Spinal cord (tissue), 10 donors: ENCODE data around the gene POGLUT2. TPM values are rescaled to one million over a fixed set of nuclear protein-coding genes. Genes with fewer than 3 reads are reported as not detected.

Experiments
- DNase-seq, 6 donors: peaks; one replicate each; pipeline versions ENCODE4 v3.0.0 to v3.0.0-alpha.2; 2013 to 2015; ENCODE audit warnings: low spot score in 6 of 6, low read depth in 4 of 6
- H3K27ac ChIP-seq: one replicate; pipeline ENCODE4 v1.5.1; 2013; ENCODE audit warnings: low read depth, low read length, control low read depth
- H3K27me3 ChIP-seq: one replicate; pipeline ENCODE4 v1.6.1; 2013; ENCODE audit warnings: low read length; ENCODE audit not compliant: control insufficient read depth, insufficient read depth
- H3K36me3 ChIP-seq: one replicate; pipeline ENCODE4 v1.6.1; 2013; ENCODE audit warnings: low read length; ENCODE audit not compliant: control insufficient read depth, insufficient read depth
- H3K4me1 ChIP-seq: one replicate; pipeline ENCODE4 v1.6.1; 2013; ENCODE audit warnings: low read length; ENCODE audit not compliant: control insufficient read depth, insufficient read depth
- H3K4me3 ChIP-seq: one replicate; pipeline ENCODE4 v1.5.1; 2013; ENCODE audit warnings: low read depth, low read length, control low read depth
- H3K9me3 ChIP-seq: one replicate; pipeline ENCODE4 v1.6.1; 2013; ENCODE audit warnings: low read length; ENCODE audit not compliant: control insufficient read depth, insufficient read depth
- WGBS: methylation state at CpG from one replicate; pipeline ENCODE4 v1.1.5; 2013; ENCODE audit warnings: missing lambda C conversion rate; ENCODE audit not compliant: insufficient coverage; 5-methylcytosine and 5-hydroxymethylcytosine counted together
- long read RNA-seq, 4 donors: transcript quantifications; one replicate each; lab custom pipeline, GENCODE V29; 2026
- polyA plus RNA-seq, 2 donors: library from polyadenylated mRNA; unstranded; fragments of 120-200 nt; gene quantifications; one replicate each; pipeline ENCODE4 v1.2.1, GENCODE V29; 2013; ENCODE audit not compliant: insufficient read length in 2 of 2
- total RNA-seq, 2 donors: library from RNA; depleted of rRNA in 1 of 2; stranded (reverse); fragments of 120-200 nt in 1 of 2; fragments of >200 nt in 1 of 2; gene quantifications; one replicate each; pipeline versions ENCODE4 v1.2.3 to v1.2.4, GENCODE V29; 2013 to 2014
- donor health status: healthy.

The POGLUT2 gene
- 10 to 100 TPM; 17.6 to 26.6 TPM for total RNA-seq
- polyA plus RNA-seq = 10 to 100 TPM; 13.5 to 17.3 TPM
- long read RNA-seq, donor 1, partial matches to known transcripts = 0 of 1 reads
- long read RNA-seq, donor 1, other reads (novel, unspliced or antisense) = 0 of 1 reads
- long read RNA-seq, donor 2 = 0 reads
- long read RNA-seq, donor 3, partial matches to known transcripts = 0 of 1 reads
- long read RNA-seq, donor 3, other reads (novel, unspliced or antisense) = 0 of 1 reads
- long read RNA-seq, donor 4, transcript KDELC1-201 (10 exons, 2,060 nt) = major isoform, 6 of 6 reads
- long read RNA-seq, donor 4, partial matches to known transcripts = 0 of 6 reads
- long read RNA-seq, donor 4, other reads (novel, unspliced or antisense) = 0 of 6 reads

DNA sequence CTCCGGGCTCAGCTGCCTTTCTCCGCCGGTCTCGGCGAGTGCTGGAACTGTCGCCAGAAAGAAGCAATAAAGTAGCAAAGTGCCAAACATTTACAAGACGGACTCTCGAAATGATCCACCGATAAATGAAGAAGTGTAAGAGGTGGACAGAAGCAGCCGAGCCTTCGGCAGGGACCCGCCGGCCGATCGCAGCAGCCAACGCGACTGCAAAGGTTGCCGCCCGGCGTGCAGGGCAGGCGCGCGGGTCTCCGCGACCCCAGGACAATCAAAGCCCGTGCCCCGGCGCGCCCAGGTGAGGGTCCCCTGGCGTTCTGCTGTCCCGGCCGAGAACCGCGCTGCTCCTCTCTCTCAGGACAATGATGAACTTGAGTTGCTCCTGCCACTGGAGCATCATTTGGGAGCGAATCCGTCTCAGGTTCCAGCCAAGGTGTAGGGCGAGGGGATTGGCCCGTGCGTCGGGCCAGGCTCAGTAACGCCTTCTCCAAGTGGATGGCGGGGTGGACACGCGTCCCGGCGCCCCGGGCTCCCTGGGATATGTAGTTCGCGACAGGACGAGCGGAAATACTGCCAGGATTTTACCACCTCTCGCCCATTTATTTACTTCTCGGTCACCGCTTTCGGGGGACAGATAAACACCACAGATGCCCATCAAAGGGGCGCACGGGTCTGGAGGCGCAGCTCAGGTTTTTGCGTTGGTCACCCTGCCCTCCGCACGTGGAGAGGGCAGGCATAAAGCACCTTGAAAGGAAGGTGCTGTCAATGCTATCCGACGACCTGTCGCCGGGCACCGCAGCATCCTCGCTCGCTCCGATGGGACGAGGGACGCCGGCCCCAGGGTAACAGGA, at the start of gene POGLUT2, which contains the start of gene BIVM:
TSS of gene POGLUT2 (minus strand) at position 396 of the 845 bp plus-strand sequence. CDS start at position 90, 306 bp downstream.
TSS of gene BIVM (plus strand) at position 539 of the 845 bp plus-strand sequence. CDS start 8,149 bp downstream, outside the sequence.
- Histone ChIP-seq H3K36me3 (peaks cover 6% of the 10 kb centered on the region), H3K27me3 (no peaks in the 10 kb centered on the region), H3K4me3 (peak within 1 kb of the TSS; percentile 91), H3K27ac (peak within 1 kb of the TSS; percentile 73), H3K9me3 (no peaks in the 10 kb centered on the region), H3K4me1 (peaks cover 9% of the 10 kb centered on the region)
- DNase-seq = peak; percentile 79 to 98 (median 86)
- under 1% methylated on average over 72 of the region's 72 CpGs for WGBS

- Histone ChIP-seq H3K4me3 (peak overlapping the region; percentile 100), H3K4me1 (peaks cover 8% of the 10 kb centered on the region), H3K27me3 (no peaks in the 10 kb centered on the region), H3K36me3 (peaks cover 6% of the 10 kb centered on the region), H3K27ac (peak overlapping the region; percentile 17), H3K9me3 (no peaks in the 10 kb centered on the region)
- DNase-seq = peak in 5 of 6 donors; percentile 7 to 82 (median 20)
- WGBS = 33% methylated on average over 2 of the region's 12 CpGs
These were observed 48.8 kb upstream of the POGLUT2 start for GRCh38 chr13:102847272-102848234.

DNA sequence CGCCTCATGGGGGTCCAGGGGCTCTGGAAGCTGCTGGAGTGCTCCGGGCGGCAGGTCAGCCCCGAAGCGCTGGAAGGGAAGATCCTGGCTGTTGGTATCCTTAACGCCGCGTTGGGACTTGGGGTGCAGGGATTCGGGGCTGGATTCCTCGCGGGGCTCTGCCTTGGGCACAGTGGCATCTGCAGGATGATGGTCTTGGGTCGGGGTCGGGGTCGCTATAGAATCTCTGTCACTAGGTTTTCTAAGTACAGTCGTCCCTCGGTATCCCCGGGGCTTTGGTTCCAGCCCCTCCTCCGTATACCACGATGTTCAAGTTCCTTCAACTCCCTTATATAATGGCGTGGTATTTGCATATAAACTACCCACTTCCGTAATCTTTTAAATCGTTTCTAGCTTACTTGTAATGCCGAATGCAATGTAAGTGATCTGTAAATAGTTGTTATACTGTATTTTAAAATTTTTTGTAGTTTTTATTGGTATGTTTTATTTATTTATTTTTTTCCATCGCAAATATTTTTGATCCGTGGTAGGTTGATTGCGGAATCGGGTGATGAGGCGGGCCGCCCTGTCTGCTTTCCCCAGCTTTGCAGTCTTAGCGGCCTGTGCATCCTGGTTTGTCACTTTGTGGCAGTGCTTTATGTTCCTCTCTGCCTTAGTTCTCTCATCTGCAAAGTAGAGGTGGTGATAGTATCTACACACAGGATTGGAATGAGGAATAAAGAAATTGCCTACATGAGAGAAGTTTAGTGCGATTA, 47.7 kb upstream of the POGLUT2 start:
- peak in 5 of 6 donors; percentile 4 to 65 (median 22) for DNase-seq
- H3K4me1 ChIP-seq = peaks cover 8% of the 10 kb centered on the region
- H3K27me3 ChIP-seq = no peaks in the 10 kb centered on the region
- WGBS = 0% methylated on average over 19 of the region's 31 CpGs
- H3K27ac ChIP-seq = peak overlapping the region; percentile 99
- no peaks in the 10 kb centered on the region for H3K9me3 ChIP-seq
- H3K4me3 ChIP-seq = peak overlapping the region; percentile 100
- peaks cover 9% of the 10 kb centered on the region for H3K36me3 ChIP-seq

DNA sequence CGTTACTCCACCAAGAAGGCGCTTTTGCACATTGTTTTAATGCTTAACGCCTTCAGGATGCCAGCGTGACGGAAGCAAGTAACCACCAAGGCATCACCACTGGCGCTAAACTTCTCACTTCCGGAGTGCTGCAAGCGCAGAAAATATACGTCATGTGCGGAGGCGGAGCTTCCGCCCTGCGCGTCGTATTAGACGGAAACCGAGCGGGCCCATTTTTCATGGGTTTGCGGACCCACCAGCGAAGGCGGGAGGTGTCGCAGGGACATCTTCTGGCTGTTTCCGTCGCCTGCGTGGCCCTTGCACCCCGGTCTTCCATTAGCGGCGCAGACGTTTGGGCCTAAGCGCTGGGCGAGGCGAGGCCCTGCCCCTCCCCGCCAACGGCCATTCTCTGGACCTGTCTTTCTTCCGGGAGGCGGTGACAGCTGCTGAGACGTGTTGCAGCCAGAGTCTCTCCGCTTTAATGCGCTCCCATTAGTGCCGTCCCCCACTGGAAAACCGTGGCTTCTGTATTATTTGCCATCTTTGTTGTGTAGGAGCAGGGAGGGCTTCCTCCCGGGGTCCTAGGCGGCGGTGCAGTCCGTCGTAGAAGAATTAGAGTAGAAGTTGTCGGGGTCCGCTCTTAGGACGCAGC, 47.0 kb upstream of the POGLUT2 start, which contains the start of gene ERCC5:
TSS of gene ERCC5 (plus strand) at position 403 of the 631 bp plus-strand sequence. CDS start 235 bp downstream, outside the sequence.
- Histone ChIP-seq H3K9me3 (no peaks in the 10 kb centered on the region), H3K4me1 (peaks cover 8% of the 10 kb centered on the region), H3K4me3 (peak within 1 kb of the TSS; percentile 100), H3K27me3 (no peaks in the 10 kb centered on the region), H3K36me3 (peaks cover 9% of the 10 kb centered on the region), H3K27ac (peak within 1 kb of the TSS; percentile 99)
- WGBS = 0% methylated on average over 49 of the region's 49 CpGs
- peak; percentile 95 to 99 (median 98) for DNase-seq

DNA sequence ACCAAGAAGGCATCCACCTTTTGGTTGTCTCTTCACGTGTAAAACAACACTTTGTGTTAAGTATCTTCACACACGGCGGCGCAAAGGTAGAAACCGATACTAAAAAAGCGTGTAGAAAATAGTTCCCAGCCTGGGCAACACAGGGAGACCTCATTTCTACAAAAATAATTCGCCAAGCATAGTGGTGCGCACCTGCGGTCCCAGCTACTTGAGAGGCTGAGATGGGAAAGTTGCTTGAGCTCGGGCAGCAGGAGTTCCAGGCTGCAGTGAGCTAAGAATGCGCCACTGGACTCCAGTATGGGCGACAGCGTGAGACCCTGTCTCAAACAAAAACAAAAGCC, 46.5 kb upstream of the POGLUT2 start:
- Histone ChIP-seq H3K27me3 (no peaks in the 10 kb centered on the region), H3K27ac (peak overlapping the region; percentile 99), H3K4me1 (peaks cover 8% of the 10 kb centered on the region), H3K9me3 (no peaks in the 10 kb centered on the region), H3K4me3 (peak overlapping the region; percentile 100), H3K36me3 (peaks cover 12% of the 10 kb centered on the region)
- WGBS = 0% methylated on average over 13 of the region's 13 CpGs
- no peak for DNase-seq

GRCh38 chr13:102839462-102839861, 40.7 kb upstream of the POGLUT2 start:
- no peak overlapping the region for H3K4me3 ChIP-seq
- 85% methylated on average over 3 of the region's 5 CpGs for WGBS
- no peaks in the 10 kb centered on the region for H3K4me1 ChIP-seq
- H3K9me3 ChIP-seq = no peaks in the 10 kb centered on the region
- no peak overlapping the region for H3K27ac ChIP-seq
- H3K27me3 ChIP-seq = no peaks in the 10 kb centered on the region
- no peak for DNase-seq
- peaks cover 30% of the 10 kb centered on the region for H3K36me3 ChIP-seq

GRCh38 chr13:102838982-102839381, 40.2 kb upstream of the POGLUT2 start:
- no peak for DNase-seq
- Histone ChIP-seq H3K36me3 (peaks cover 30% of the 10 kb centered on the region), H3K27me3 (no peaks in the 10 kb centered on the region), H3K4me1 (no peaks in the 10 kb centered on the region), H3K9me3 (no peaks in the 10 kb centered on the region), H3K4me3 (no peak overlapping the region), H3K27ac (no peak overlapping the region)
- whole genome bisulfite sequencing = 89% methylated on average over 1 of the region's 4 CpGs

DNA sequence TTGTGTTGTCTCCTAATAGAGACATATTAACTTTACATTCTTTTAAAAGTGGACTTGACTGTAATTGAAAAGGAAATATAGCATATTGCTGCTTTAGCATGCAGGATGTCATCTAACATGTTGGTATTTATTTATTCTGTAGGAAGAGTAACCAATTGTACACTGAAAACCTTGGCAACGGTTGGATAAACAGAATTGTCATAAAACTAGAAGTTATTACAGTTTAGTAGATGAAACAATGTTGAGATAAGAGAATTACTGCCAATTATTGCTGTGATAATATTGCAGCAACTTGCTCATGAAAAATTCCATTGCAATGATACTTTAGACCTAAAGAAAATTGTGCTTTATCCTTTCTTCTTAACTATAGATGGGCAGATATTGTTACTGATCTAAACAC, 39.5 kb upstream of the POGLUT2 start:
- H3K36me3 ChIP-seq = peaks cover 32% of the 10 kb centered on the region
- 100% methylated on average over 1 of the region's 1 CpG for WGBS
- H3K9me3 ChIP-seq = no peaks in the 10 kb centered on the region
- H3K4me3 ChIP-seq = no peak overlapping the region
- no peaks in the 10 kb centered on the region for H3K27me3 ChIP-seq
- H3K4me1 ChIP-seq = no peaks in the 10 kb centered on the region
- no peak for DNase-seq
- no peak overlapping the region for H3K27ac ChIP-seq
